HL-60/S4 treated with phorbol 12-myristate 13-acetate at 8.2 ng/mL for 4 days and 3 days (cell line): Measurements from ENCODE around the gene GRPEL1.
"Not testable (repeated sequence)": the region's sequence is repeated elsewhere in the genome, so short reads cannot be mapped to it uniquely, and the experiment has no call there.

Experiments used
- in situ Hi-C: fragments of 300-500 bp; cut with MboI; formaldehyde crosslinking; loops from 2 replicates; pipeline ENCODE4 v1.15.0; 2022; ENCODE audit warnings: low sequenced_read_pairs

Gene GRPEL1

GRCh38 chr4:7067452-7068278, at the start of gene GRPEL1:
Gene GRPEL1 (minus strand): TSS chr4:7068064. CDS start chr4:7068032, 32 bp downstream.
- in situ Hi-C loops: no loop called here

- in situ Hi-C loops: no loop called here
Observed at GRCh38 chr4:7116705-7117104, 48.8 kb upstream of the GRPEL1 start.

- in situ Hi-C loops: no loop called here
Observed at GRCh38 chr4:7115557-7116340, 47.9 kb upstream of the GRPEL1 start.

- in situ Hi-C loops: no loop called here
Observed at GRCh38 chr4:7112656-7113055, 44.8 kb upstream of the GRPEL1 start.

DNA sequence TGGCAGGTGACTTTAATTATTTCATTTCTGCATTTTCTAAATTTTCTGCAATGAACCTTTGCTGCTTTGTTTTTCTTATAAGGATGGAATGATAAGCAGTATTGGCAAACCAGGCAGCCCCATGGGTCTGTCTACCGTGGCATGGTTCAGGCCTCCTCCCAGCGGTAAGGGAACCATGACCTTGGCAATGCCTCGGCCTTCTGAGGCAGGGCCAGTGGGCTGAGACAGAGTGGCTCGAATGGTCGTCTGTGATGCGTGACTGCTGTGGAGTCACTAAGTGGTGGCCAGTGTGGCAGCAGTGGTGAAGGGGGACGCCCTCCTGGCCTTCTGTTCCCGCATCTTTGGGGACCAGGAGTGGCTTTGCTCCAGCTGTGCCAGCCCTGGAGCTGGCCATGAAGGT, 43.6 kb upstream of the GRPEL1 start:
- in situ Hi-C loops: no loop called here

DNA sequence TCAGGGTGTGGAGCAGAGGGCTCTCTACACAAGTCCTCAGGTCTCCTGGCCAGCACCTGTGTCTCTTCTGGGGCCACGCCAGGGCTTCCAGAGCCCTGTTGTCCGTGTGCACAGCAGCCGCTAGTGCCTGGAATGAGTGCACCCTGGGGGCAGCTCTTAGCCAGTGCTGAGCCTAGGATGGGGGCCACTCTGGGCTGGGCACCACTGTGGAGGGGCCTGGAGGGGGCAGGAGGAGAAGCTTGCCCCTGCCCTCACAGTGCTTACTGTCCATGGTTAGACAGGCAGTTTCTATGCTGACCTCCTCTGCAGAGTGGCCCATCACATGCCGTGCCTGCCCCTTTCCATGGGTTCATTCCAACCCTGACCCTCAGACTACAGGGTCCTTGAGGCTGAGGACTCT, 42.7 kb upstream of the GRPEL1 start:
- in situ Hi-C loops: no loop called here

DNA sequence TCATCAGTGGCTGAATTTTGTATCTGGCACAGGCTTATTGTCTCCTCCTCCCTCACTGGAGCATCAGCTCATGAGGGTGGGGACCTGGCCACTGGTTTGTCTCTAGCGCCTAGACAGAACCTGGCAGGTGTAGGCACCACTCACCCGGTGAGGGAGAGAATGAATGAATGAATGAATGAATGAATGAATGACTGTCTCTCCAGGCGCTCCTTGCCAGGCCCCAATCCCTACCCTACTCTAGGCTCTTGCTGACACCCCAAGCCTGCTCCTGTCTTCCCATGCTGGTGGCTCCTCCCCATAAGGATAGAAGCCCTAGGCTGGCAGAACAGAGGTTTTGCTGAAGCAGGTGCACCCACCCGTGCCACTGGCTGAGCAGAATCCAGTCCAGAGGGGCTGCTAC, 41.3 kb upstream of the GRPEL1 start:
- in situ Hi-C loops: no loop called here

DNA sequence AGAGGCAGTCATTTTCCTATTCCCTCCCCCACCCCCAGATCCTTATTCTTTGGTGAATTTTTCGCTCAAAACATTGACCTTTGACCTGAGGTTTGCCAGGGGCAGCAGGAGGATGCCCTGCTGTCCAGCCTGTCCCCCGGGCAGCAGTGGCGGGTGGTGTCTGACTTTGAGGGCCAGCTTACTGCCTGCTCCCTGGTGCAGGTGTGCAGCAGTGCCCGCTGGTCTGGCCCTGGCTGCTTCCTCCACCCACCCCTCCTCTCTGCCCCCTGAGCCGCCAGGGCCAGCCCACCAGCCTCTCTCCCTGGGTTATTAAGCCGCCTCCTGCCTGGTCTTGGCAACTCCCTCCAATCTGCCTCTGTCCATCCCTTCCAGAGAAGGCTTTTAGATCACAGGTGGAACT, 40.8 kb upstream of the GRPEL1 start:
- in situ Hi-C loops: no loop called here

DNA sequence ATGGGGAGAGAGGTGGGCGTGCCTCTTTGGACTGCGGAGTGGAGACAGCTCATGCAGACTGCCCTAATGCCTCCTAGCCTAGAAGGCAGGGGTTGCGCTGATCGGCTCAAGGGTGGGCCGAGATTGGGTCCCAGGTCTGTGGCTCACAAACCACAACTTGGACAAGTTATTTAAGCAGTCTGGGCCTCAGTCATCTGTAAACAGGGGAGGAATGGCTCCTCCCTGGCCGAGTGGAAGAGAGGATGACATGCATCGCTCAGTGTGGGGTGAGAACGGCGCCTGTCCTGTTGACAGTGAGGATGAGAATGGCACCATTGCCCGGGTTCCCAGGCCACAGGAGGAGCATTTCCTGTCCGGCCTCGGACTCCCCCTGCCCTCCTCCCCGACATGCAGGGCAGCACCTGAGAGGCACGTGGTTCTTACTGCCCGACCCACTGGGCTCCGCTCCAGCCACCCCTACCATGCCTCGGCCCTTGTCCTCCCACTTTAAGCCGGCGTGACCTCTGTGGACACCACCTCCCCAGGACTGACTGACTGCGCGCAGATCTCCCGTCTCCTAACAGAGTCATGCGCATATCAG, 40.3 kb upstream of the GRPEL1 start:
- in situ Hi-C loops: no loop called here

DNA sequence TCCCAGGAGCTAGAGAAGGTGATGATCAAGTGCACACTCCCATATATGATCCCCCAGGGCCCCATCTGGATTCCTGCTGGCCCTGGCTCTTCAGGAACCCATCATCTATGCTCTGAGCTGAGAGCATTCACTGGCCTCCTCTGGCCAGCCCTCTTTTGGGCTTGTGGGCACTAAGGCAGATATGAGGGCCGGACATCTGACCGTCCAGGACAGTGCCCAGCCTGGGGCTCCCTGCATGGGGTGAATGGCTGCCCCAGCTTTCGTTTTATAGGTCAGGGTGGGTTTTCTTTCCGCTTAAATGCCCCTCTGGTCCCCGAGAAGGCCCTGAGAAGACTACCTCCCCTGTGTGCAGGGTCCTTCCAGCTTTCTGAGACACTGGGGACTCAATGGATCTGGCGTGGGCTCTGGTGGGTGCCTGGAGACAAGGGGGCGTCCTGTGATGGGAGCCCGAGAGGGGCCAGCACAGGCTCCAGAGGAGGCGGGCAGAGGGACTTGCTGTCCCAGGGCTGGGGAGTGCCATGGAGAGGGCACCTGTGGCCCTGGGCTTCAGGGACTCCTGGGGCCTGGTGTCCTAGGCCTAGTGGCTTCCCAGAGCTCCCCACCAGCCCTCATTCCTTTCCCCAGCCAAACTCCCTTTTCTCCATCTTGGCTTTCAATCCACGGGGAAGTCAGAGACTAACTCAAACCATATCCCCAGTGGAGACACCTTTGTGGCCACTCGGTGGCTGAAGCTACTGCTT, 39.5 kb upstream of the GRPEL1 start:
- in situ Hi-C loops: no loop called here

DNA sequence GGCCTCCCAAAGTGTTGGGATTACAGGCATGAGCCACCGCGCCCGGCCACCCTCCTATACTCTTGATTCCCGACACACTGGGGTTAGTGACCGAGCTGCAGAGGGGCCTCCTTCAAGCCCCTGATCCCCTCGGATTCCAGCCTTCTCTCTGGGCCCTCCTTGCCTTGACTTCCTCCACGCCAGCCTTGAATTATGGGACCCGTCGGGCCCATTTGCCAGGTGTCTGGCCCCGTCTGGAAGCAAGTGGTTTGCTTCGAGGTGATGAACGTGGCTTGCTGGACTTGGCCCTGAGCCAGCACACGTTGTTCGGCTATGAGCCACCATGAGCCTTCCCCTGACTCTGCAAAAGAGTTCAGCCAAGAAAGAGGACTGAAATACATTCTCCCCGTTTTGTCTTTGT, 37.4 kb upstream of the GRPEL1 start:
- in situ Hi-C loops: no loop called here

GRCh38 chr4:7104366-7105031, 36.6 kb upstream of the GRPEL1 start:
- in situ Hi-C loops: no loop called here

- in situ Hi-C loops: no loop called here
Observed at GRCh38 chr4:7103607-7104365, 35.9 kb upstream of the GRPEL1 start.

DNA sequence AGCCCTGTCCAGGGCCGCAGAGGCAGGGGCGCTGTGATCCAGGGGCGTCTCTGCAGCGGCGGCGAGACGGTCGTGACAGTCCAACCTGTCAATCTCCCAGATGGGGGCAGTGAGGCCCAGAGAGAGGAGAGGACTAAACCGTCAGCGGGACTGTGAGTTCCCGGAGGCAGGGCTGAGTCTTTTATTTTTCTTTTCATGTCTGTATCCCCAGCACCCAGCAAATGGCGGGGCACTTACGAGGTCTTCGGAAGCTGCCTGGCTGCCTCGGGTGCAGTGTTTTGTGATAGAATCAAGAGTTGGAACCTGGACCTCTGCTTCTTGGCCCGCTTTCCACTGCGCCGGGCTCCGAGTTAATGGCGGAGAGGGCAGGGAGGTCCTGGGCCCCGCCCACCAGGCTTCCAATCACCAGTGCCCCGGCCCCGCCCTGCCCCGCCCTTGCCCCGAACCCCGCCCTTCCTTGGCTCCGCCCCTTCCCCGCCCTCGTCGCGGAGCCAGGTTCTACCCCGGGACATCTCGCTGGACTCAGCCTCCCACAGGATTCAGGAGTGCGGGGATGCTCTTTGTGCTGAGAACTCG, 35.3 kb upstream of the GRPEL1 start:
- in situ Hi-C loops: no loop called here

- in situ Hi-C loops: not testable (repeated sequence)
Observed at GRCh38 chr4:7102516-7102909, 34.6 kb upstream of the GRPEL1 start.

GRCh38 chr4:7101692-7102515, 34.0 kb upstream of the GRPEL1 start:
- in situ Hi-C loops: no loop called here

DNA sequence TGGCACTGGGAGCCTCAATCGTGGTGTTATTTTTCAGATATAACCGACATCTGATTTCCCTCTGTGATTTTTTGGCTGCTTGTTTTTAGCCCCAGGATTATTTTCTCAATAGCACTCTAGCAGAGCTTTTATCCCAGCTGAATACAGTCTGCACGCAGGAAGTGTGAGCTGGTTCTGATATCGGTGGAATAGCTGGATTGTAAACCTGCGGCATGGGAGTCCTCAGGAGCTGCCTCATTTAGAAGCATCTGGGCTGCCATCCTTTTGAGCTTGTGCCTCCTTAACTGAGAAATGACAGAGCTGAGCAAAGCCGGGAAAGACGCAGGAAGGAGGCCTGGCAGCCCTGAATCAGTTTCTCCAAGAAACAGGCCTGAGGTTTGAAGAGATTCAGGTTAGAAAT, 28.4 kb upstream of the GRPEL1 start:
- in situ Hi-C loops: no loop called here

DNA sequence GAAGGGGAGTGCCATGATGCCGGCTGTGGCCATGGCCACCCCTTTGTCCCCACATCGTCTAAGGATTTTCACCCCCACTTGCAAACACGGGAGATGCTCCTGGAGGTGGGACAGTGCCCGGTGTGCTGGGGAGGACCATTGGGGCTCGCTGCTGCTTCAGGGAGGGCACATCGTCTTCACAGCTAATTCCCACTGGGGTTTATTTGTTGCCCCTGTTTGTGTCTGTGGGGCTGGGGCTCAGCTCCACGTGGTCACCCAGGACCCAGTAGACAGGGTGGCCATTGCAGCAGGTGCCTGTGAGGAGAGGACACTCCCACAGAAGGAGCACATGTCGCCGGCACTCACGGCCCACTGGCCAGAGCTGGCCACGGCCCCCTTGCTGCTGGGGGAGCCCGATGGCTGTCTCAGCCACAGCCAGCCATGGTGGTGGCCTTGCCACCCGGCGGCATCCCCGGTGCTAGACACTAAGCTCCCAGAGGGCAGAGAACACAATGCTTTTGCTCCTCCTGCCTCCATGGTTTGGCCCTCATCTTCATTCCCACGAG, 27.8 kb upstream of the GRPEL1 start:
- in situ Hi-C loops: no loop called here
